ENCODE results near the gene PCK1.

PCK1 gene

GRCh38 chr20:57561356-57562279, 708 bp downstream of the PCK1 start:
- no peak for DNase-seq

- DNase-seq, result no peak
These were observed 1.9 kb downstream of the PCK1 start for GRCh38 chr20:57562541-57563465.

- DNase-seq, result no peak
These were observed 2.6 kb downstream of the PCK1 start for GRCh38 chr20:57563522-57563921.

GRCh38 chr20:57564180-57564802, 3.4 kb downstream of the PCK1 start:
- DNase-seq, result no peak

GRCh38 chr20:57564951-57565642, 4.2 kb downstream of the PCK1 start:
- no peak for DNase-seq

GRCh38 chr20:57566399-57566798, 5.5 kb downstream of the PCK1 start:
- DNase-seq, result no peak

- no peak for DNase-seq
These were observed 6.0 kb downstream of the PCK1 start for GRCh38 chr20:57566803-57567459.

GRCh38 chr20:57567471-57568079, 6.7 kb downstream of the PCK1 start:
- DNase-seq, result no peak

GRCh38 chr20:57568088-57568896, 7.4 kb downstream of the PCK1 start:
- no peak for DNase-seq

GRCh38 chr20:57568960-57569359, 8.1 kb downstream of the PCK1 start:
- DNase-seq, result no peak

- DNase-seq, result peak; percentile 87
These were observed 9.4 kb downstream of the PCK1 start for GRCh38 chr20:57570145-57570850.

GRCh38 chr20:57570920-57571319, 10.0 kb downstream of the PCK1 start:
- DNase-seq, result no peak

GRCh38 chr20:57571782-57572416, 11.0 kb downstream of the PCK1 start:
- no peak for DNase-seq

- DNase-seq, result no peak
These were observed 12.3 kb downstream of the PCK1 start for GRCh38 chr20:57573242-57573641.

- no peak for DNase-seq
These were observed 13.0 kb downstream of the PCK1 start for GRCh38 chr20:57573894-57574293.

- no peak for DNase-seq
These were observed 14.0 kb downstream of the PCK1 start for GRCh38 chr20:57574954-57575353.

- no peak for DNase-seq
These were observed 15.1 kb downstream of the PCK1 start for GRCh38 chr20:57576002-57576401.

- no peak for DNase-seq
These were observed 16.0 kb downstream of the PCK1 start for GRCh38 chr20:57576617-57577550.

All from NCI-H1105 (cell line).